ENCODE data around the gene PRR14.

DNA sequence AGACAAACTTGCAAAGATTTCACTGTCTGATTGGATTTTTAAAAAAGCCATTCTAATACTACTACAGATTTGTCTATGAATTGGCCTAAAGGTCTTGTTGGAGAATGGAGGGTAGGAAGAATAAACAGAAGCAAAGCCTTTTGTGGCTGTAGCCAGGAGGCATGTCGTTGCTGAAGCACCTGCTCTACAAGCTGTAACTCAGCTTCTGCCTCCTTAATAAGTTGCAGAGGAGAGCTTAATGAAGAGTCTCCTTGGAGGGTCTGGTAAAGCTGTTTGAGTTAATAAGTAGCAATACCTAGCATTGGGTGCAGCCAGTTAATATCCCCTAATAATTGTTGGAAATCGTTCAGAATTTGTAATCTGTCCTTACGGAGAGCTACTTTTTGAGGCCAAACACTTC lies 30.6 kb upstream of the PRR14 start:
- TF ChIP-seq, protein P1, sequence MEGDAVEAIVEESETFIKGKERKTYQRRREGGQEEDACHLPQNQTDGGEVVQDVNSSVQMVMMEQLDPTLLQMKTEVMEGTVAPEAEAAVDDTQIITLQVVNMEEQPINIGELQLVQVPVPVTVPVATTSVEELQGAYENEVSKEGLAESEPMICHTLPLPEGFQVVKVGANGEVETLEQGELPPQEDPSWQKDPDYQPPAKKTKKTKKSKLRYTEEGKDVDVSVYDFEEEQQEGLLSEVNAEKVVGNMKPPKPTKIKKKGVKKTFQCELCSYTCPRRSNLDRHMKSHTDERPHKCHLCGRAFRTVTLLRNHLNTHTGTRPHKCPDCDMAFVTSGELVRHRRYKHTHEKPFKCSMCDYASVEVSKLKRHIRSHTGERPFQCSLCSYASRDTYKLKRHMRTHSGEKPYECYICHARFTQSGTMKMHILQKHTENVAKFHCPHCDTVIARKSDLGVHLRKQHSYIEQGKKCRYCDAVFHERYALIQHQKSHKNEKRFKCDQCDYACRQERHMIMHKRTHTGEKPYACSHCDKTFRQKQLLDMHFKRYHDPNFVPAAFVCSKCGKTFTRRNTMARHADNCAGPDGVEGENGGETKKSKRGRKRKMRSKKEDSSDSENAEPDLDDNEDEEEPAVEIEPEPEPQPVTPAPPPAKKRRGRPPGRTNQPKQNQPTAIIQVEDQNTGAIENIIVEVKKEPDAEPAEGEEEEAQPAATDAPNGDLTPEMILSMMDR (tag by site-specific recombination; IDR thresholded peaks at IDR 0.05), result no peak
- no peak for TF ChIP-seq ZNF670 (tag by site-specific recombination; IDR thresholded peaks at IDR 0.05; ENCODE audit: low read depth)
- no peak for TF ChIP-seq HOXA7 (CRISPR knock-in tag; IDR thresholded peaks at IDR 0.05; ENCODE audit: borderline replicate concordance)
- TF ChIP-seq ZNF140 (tag by site-specific recombination; IDR thresholded peaks at IDR 0.05), result no peak
- TF ChIP-seq, protein P2, sequence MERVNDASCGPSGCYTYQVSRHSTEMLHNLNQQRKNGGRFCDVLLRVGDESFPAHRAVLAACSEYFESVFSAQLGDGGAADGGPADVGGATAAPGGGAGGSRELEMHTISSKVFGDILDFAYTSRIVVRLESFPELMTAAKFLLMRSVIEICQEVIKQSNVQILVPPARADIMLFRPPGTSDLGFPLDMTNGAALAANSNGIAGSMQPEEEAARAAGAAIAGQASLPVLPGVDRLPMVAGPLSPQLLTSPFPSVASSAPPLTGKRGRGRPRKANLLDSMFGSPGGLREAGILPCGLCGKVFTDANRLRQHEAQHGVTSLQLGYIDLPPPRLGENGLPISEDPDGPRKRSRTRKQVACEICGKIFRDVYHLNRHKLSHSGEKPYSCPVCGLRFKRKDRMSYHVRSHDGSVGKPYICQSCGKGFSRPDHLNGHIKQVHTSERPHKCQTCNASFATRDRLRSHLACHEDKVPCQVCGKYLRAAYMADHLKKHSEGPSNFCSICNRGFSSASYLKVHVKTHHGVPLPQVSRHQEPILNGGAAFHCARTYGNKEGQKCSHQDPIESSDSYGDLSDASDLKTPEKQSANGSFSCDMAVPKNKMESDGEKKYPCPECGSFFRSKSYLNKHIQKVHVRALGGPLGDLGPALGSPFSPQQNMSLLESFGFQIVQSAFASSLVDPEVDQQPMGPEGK (tag by site-specific recombination; IDR thresholded peaks at IDR 0.05), result no peak
- no peak for TF ChIP-seq ZNF366 (tag by site-specific recombination; conservative IDR thresholded peaks at IDR 0.05)
- TF ChIP-seq ZNF664 (tag by site-specific recombination; IDR thresholded peaks at IDR 0.05), result no peak
- no peak for TF ChIP-seq ZNF792 (tag by site-specific recombination; IDR thresholded peaks at IDR 0.05)
- no peak for TF ChIP-seq ZNF350 (tag by site-specific recombination; IDR thresholded peaks at IDR 0.05)
- no peak for TF ChIP-seq SCRT2 (tag by site-specific recombination; IDR thresholded peaks at IDR 0.05)
- no peak for TF ChIP-seq ZFP37 (tag by site-specific recombination; IDR thresholded peaks at IDR 0.05)
